Prostate gland (tissue), 2 donors: ENCODE data around the gene DMD. TPM values are rescaled to one million over a fixed set of nuclear protein-coding genes. Genes with fewer than 3 reads are reported as not detected.

Source experiments
- DNase-seq: peaks from one replicate; pipeline ENCODE4 v3.0.0-alpha.2; 2019; ENCODE audit warnings: low spot score
- H3K27ac ChIP-seq, 2 donors: fragments of 200-600 bp; sonication (generic); 2 replicates each; pipeline ENCODE4 v1.5.1; 2017 to 2019
- H3K27me3 ChIP-seq: fragments of 200-600 bp; sonication (generic); replicated peaks from 2 replicates; pipeline ENCODE4 v1.5.1; 2019; ENCODE audit not compliant: insufficient read depth
- H3K36me3 ChIP-seq, 2 donors: fragments of 200-600 bp; sonication (generic); 1 replicate in 1 of 2; 2 replicates in 1 of 2; pipeline versions ENCODE4 v1.5.1 to v1.8.1; 2017 to 2019
- H3K4me1 ChIP-seq: fragments of 200-600 bp; sonication (generic); replicated peaks from 2 replicates; pipeline ENCODE4 v1.5.1; 2019
- H3K4me3 ChIP-seq, 2 donors: fragments of 200-600 bp; sonication (generic); 2 replicates each; pipeline ENCODE4 v1.5.1; 2017 to 2019
- H3K9me3 ChIP-seq: fragments of 200-600 bp; sonication (generic); 2 replicates; pipeline ENCODE4 v1.5.1; 2017
- CTCF ChIP-seq, 4 experiments: fragments of 200-600 bp in 2 of 4; fragments of 450-650 bp in 2 of 4; sonication (generic) in 2 of 4; IDR thresholded peaks; 1 replicate in 3 of 4; 2 replicates in 1 of 4; pipeline ENCODE4 v1.5.1; 2016 to 2019; ENCODE audit warnings: antibody characterized with exemption in 4 of 4, mild to moderate bottlenecking in 2 of 4, moderate library complexity in 2 of 4
- POLR2A ChIP-seq: fragments of 450-650 bp; IDR thresholded peaks from one replicate; pipeline ENCODE4 v1.6.1; 2016; ENCODE audit warnings: antibody characterized with exemption, mild to moderate bottlenecking
- POLR2AphosphoS5 ChIP-seq: sonication (generic); formaldehyde crosslinking; IDR thresholded peaks from one replicate; pipeline ENCODE4 v1.6.1; 2017; ENCODE audit warnings: antibody characterized with exemption
- WGBS: methylation state at CpG from one replicate; pipeline ENCODE4 v1.1.5; 2018; 5-methylcytosine and 5-hydroxymethylcytosine counted together
- intact Hi-C: fragments of 100-400 bp; cut with DNase I; formaldehyde crosslinking; loops from one replicate; pipeline ENCODE4 v1.14.2; 2022
- total RNA-seq, 2 donors: library from RNA; depleted of rRNA; stranded (reverse); fragments of >200 nt; gene quantifications; one replicate each; pipeline ENCODE4 v1.1.0, GENCODE V29; 2016

Gene DMD
- total RNA-seq, 2 donors from 2014 or later: 17.6 to 34.8 TPM

- DNase-seq: no peak
- 89% methylated on average over 9 of the region's 10 CpGs for WGBS
- H3K27ac ChIP-seq: no peak overlapping the region
- no peak overlapping the region for H3K4me3 ChIP-seq
- H3K36me3 ChIP-seq: no peaks in the 10 kb centered on the region
- no peaks in the 10 kb centered on the region for H3K4me1 ChIP-seq
- TF ChIP-seq POLR2A: no peak
- TF ChIP-seq CTCF (IDR thresholded peaks at IDR 0.05): no peak
- no peak for TF ChIP-seq POLR2AphosphoS5
- H3K27me3 ChIP-seq: no peaks in the 10 kb centered on the region
- H3K9me3 ChIP-seq: no peaks in the 10 kb centered on the region
- intact Hi-C loops: no loop called here
These were observed 407.3 kb downstream of the DMD start for GRCh38 chrX:32804034-32804433.

GRCh38 chrX:32798990-32799389, 412.4 kb downstream of the DMD start:
- H3K4me1 ChIP-seq: no peaks in the 10 kb centered on the region
- intact Hi-C loops: no loop called here
- no peaks in the 10 kb centered on the region for H3K36me3 ChIP-seq
- no peak for DNase-seq
- 38% methylated on average over 3 of the region's 3 CpGs for WGBS
- no peak overlapping the region for H3K4me3 ChIP-seq
- no peaks in the 10 kb centered on the region for H3K27me3 ChIP-seq
- no peaks in the 10 kb centered on the region for H3K9me3 ChIP-seq
- no peak for TF ChIP-seq POLR2A
- no peak for TF ChIP-seq POLR2AphosphoS5
- TF ChIP-seq CTCF (IDR thresholded peaks at IDR 0.05): no peak
- H3K27ac ChIP-seq: no peak overlapping the region

DNA sequence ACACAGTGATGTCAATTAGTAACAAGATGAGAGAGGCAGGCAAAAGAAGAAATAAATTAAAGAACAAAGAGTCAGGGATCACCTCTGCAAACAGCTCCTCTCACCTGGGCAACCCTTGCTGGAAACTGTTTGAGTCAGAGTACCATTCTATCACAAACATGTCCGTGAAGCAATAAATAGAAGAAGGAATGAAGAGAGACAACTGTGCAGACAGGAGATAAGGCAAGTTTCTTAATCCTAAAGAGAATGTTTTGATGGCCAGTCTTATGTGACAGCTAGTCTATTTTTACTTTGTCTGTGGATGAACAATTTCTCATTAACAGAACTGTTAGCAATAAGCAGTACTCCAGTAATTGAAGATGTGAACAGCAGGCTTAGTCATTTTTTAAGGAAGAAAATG, 422.4 kb downstream of the DMD start:
- Histone ChIP-seq H3K36me3 (no peaks in the 10 kb centered on the region), H3K27me3 (no peaks in the 10 kb centered on the region), H3K27ac (no peak overlapping the region), H3K9me3 (no peaks in the 10 kb centered on the region), H3K4me1 (no peaks in the 10 kb centered on the region), H3K4me3 (no peak overlapping the region)
- DNase-seq: no peak
- TF ChIP-seq POLR2A (no peak), CTCF (IDR thresholded peaks at IDR 0.05) (no peak), POLR2AphosphoS5 (no peak)
- WGBS: 33% methylated on average over 1 of the region's 1 CpG
- intact Hi-C loops: no loop called here

DNA sequence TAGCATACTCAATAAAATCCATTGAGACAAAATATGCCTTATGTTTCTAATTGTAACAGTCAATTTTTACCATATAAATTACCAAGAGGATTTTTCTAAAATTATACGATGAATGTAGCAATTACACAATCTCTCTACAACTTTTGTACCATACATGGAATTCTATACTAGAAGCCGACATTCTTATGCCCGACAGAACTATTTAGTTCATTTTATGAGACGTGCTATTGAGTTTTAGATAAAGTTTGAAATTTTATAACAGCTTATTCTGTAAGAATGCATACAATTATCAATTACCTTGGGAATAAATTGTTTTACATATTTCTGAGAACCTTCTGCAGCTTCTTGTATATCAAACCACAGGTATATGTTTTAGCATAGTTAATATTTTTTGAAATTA, 431.2 kb downstream of the DMD start:
- no peak overlapping the region for H3K4me3 ChIP-seq
- WGBS: 95% methylated on average over 4 of the region's 4 CpGs
- no peak for DNase-seq
- intact Hi-C loops: no loop called here
- no peaks in the 10 kb centered on the region for H3K27me3 ChIP-seq
- no peak overlapping the region for H3K27ac ChIP-seq
- H3K9me3 ChIP-seq: no peaks in the 10 kb centered on the region
- H3K4me1 ChIP-seq: no peaks in the 10 kb centered on the region
- TF ChIP-seq POLR2A (no peak), CTCF (IDR thresholded peaks at IDR 0.05) (no peak), POLR2AphosphoS5 (no peak)
- no peaks in the 10 kb centered on the region for H3K36me3 ChIP-seq

- intact Hi-C loops: no loop called here
- Histone ChIP-seq H3K27me3 (no peaks in the 10 kb centered on the region), H3K27ac (no peak overlapping the region), H3K9me3 (no peaks in the 10 kb centered on the region), H3K4me1 (no peaks in the 10 kb centered on the region), H3K4me3 (no peak overlapping the region), H3K36me3 (no peaks in the 10 kb centered on the region)
- DNase-seq: no peak
- WGBS: 64% methylated on average over 4 of the region's 4 CpGs
- TF ChIP-seq CTCF (IDR thresholded peaks at IDR 0.05) (no peak), POLR2A (no peak), POLR2AphosphoS5 (no peak)
These were observed 432.4 kb downstream of the DMD start for GRCh38 chrX:32778965-32779364.
